IMR-90 (cell line): ENCODE data around the gene SECTM1. TPM values are rescaled to one million over a fixed set of nuclear protein-coding genes. Genes with fewer than 3 reads are reported as not detected.

Experiments
- ATAC-seq: fragments of 200-7000 bp; cut with Tn5 transposase; 2 replicates; pipeline ENCODE4 v1.9.1; 2020; ENCODE audit warnings: low read depth, mild to moderate bottlenecking, moderate library complexity
- BruUV-seq: library from RNA; stranded (reverse); fragments of 400-500 nt; replicated peaks from 2 replicates; lab custom pipeline; 2021; lab: Mats Ljungman, UMichigan
- CTCF ChIA-PET: fragments of 300-600 bp; formaldehyde crosslinking; extraction: SDS; loops from one replicate; lab custom pipeline; 2021; ENCODE audit warnings: antibody characterized with exemption; lab: Yijun Ruan, JAX
- POLR2A ChIA-PET: fragments of 300-600 bp; sonication (Branson Sonifier 250); formaldehyde crosslinking; loops from one replicate; lab custom pipeline; 2022; ENCODE audit warnings: antibody characterized with exemption; ENCODE audit not compliant: unreplicated experiment; lab: Charles Lee
- DNase-seq: peaks from one replicate; pipeline ENCODE4 v3.0.0; 2013
- H2AFZ ChIP-seq: replicated peaks from 2 replicates; pipeline ENCODE3; 2013; ENCODE audit warnings: low read length, mild to moderate bottlenecking; ENCODE audit not compliant: poor library complexity
- H2AK5ac ChIP-seq: 2 replicates; pipeline ENCODE4 v1.6.1; 2013; ENCODE audit warnings: low read depth, low read length, inconsistent platforms
- H2AK9ac ChIP-seq: replicated peaks from 2 replicates; pipeline ENCODE3; 2013; ENCODE audit warnings: mild to moderate bottlenecking, low read depth, low read length, moderate library complexity; ENCODE audit not compliant: poor library complexity
- H2BK120ac ChIP-seq: 2 replicates; pipeline ENCODE4 v1.6.1; 2013; ENCODE audit warnings: low read depth, low read length, inconsistent platforms
- H2BK15ac ChIP-seq: 3 replicates; pipeline ENCODE4 v1.6.1; 2013; ENCODE audit warnings: low read depth, low read length, inconsistent platforms
- H2BK20ac ChIP-seq: 2 replicates; pipeline ENCODE4 v1.6.1; 2013; ENCODE audit warnings: low read depth, mild to moderate bottlenecking, inconsistent platforms, low read length, moderate library complexity
- H2BK5ac ChIP-seq: 2 replicates; pipeline ENCODE4 v1.6.1; 2013; ENCODE audit warnings: mild to moderate bottlenecking, low read depth, low read length, inconsistent platforms; ENCODE audit not compliant: poor library complexity, severe bottlenecking
- H3K14ac ChIP-seq: replicated peaks from 2 replicates; pipeline ENCODE4 v1.6.1; 2013; ENCODE audit warnings: low read depth, low read length, inconsistent platforms
- H3K18ac ChIP-seq: 2 replicates; pipeline ENCODE4 v1.6.1; 2013; ENCODE audit warnings: low read depth, low read length, control low read depth
- H3K23ac ChIP-seq: 2 replicates; pipeline ENCODE4 v1.6.1; 2013; ENCODE audit warnings: low read depth, low read length, inconsistent platforms
- H3K27ac ChIP-seq: 2 replicates; pipeline ENCODE4 v1.5.1; 2013; ENCODE audit warnings: mild to moderate bottlenecking, control low read depth, low read length; ENCODE audit not compliant: insufficient read depth
- H3K27me3 ChIP-seq: 2 replicates; pipeline ENCODE4 v1.6.1; 2013; ENCODE audit warnings: low read length; ENCODE audit not compliant: control insufficient read depth, insufficient read depth
- H3K36me3 ChIP-seq: 2 replicates; pipeline ENCODE4 v1.6.1; 2013; ENCODE audit warnings: low read length, mixed read lengths; ENCODE audit not compliant: control insufficient read depth, insufficient read depth
- H3K4ac ChIP-seq: 2 replicates; pipeline ENCODE4 v1.6.1; 2013; ENCODE audit warnings: low read depth, low read length, inconsistent platforms
- H3K4me1 ChIP-seq: 2 replicates; pipeline ENCODE4 v1.6.1; 2013; ENCODE audit warnings: low read length, mixed read lengths; ENCODE audit not compliant: control insufficient read depth, insufficient read depth
- H3K4me2 ChIP-seq: 2 replicates; pipeline ENCODE4 v1.6.1; 2013; ENCODE audit warnings: low read depth, mild to moderate bottlenecking, control low read depth, low read length, moderate library complexity
- H3K4me3 ChIP-seq: 2 replicates; pipeline ENCODE4 v1.5.1; 2013; ENCODE audit warnings: low read depth, mild to moderate bottlenecking, control low read depth, low read length, moderate library complexity; ENCODE audit not compliant: insufficient read depth
- H3K56ac ChIP-seq: 2 replicates; pipeline ENCODE4 v1.6.1; 2013; ENCODE audit warnings: low read length, inconsistent platforms; ENCODE audit not compliant: insufficient read depth; ENCODE audit errors: extremely low read depth
- H3K79me1 ChIP-seq, 2 experiments: 2 replicates each; pipeline ENCODE4 v1.6.1; 2013; ENCODE audit warnings: low read length in 2 of 2, inconsistent platforms in 1 of 2, low read depth in 1 of 2
- H3K9ac ChIP-seq: 2 replicates; pipeline ENCODE4 v1.6.1; 2013; ENCODE audit warnings: low read depth, low read length, control low read depth
- H3K9me1 ChIP-seq: 2 replicates; pipeline ENCODE4 v1.6.1; 2013; ENCODE audit warnings: low read length, inconsistent platforms; ENCODE audit not compliant: insufficient read depth
- H3K9me3 ChIP-seq: 2 replicates; pipeline ENCODE4 v1.6.1; 2013; ENCODE audit warnings: low read length; ENCODE audit not compliant: control insufficient read depth, insufficient read depth
- H4K20me1 ChIP-seq: 2 replicates; pipeline ENCODE4 v1.6.1; 2013; ENCODE audit warnings: low read length, inconsistent platforms; ENCODE audit not compliant: insufficient read depth
- H4K5ac ChIP-seq: 2 replicates; pipeline ENCODE4 v1.6.1; 2013; ENCODE audit warnings: mild to moderate bottlenecking, low read depth, low read length, control low read depth
- H4K8ac ChIP-seq, 2 experiments: 2 replicates each; pipeline ENCODE4 v1.6.1; 2013; ENCODE audit warnings: low read depth in 2 of 2, low read length in 2 of 2, control low read depth in 1 of 2, inconsistent platforms in 1 of 2
- H4K91ac ChIP-seq: 2 replicates; pipeline ENCODE4 v1.6.1; 2013; ENCODE audit warnings: low read depth, low read length, inconsistent platforms; ENCODE audit not compliant: insufficient read depth
- CEBPB ChIP-seq: IDR thresholded peaks from 2 replicates; pipeline ENCODE4 v1.6.1; 2012; ENCODE audit warnings: low read depth, low read length, improper control_type of control experiment
- CHD1 ChIP-seq: IDR thresholded peaks from 2 replicates; pipeline ENCODE4 v1.6.1; 2012; ENCODE audit warnings: low read depth, low read length, improper control_type of control experiment
- ELK1 ChIP-seq: fragments of 150-350 bp; IDR thresholded peaks from 2 replicates; pipeline ENCODE4 v1.6.1; 2016; ENCODE audit warnings: low read depth, mild to moderate bottlenecking, low read length, moderate library complexity, borderline replicate concordance
- MAFK ChIP-seq: IDR thresholded peaks from 2 replicates; pipeline ENCODE4 v1.6.1; 2012; ENCODE audit warnings: low read depth, low read length, improper control_type of control experiment
- MXI1 ChIP-seq: IDR thresholded peaks from 2 replicates; pipeline ENCODE4 v1.6.1; 2012; ENCODE audit warnings: low read depth, mild to moderate bottlenecking, low read length, moderate library complexity, borderline replicate concordance
- NFE2L2 ChIP-seq: fragments of 150-350 bp; IDR thresholded peaks from 2 replicates; pipeline ENCODE4 v1.6.1; 2016; ENCODE audit warnings: low read depth, mild to moderate bottlenecking, low read length
- RCOR1 ChIP-seq: IDR thresholded peaks from 2 replicates; pipeline ENCODE4 v1.6.1; 2012; ENCODE audit warnings: mild to moderate bottlenecking, low read length, improper control_type of control experiment; ENCODE audit not compliant: insufficient replicate concordance
- SMC3 ChIP-seq: fragments of 150-350 bp; IDR thresholded peaks from 2 replicates; pipeline ENCODE4 v1.6.1; 2016; ENCODE audit warnings: low read depth, mild to moderate bottlenecking, antibody characterized with exemption, low read length, moderate library complexity
- USF2 ChIP-seq: fragments of 150-350 bp; IDR thresholded peaks from 2 replicates; pipeline ENCODE4 v1.6.1; 2017; ENCODE audit warnings: mild to moderate bottlenecking, antibody characterized with exemption, low read length, low read depth
- WGBS, 2 experiments: methylation state at CpG; one replicate each; pipeline versions ENCODE4 v1.1.5 to v1.1.7; 2013; ENCODE audit warnings: missing lambda C conversion rate in 2 of 2; ENCODE audit not compliant: insufficient read length in 1 of 2; ENCODE audit errors: extremely low coverage in 2 of 2; 5-methylcytosine and 5-hydroxymethylcytosine counted together
- dilution Hi-C: fragments of 300-500 bp; cut with HindIII; formaldehyde crosslinking; loops from one replicate; pipeline ENCODE4 v1.14.3; 2018; ENCODE audit warnings: low sequenced_read_pairs; ENCODE audit not compliant: unreplicated experiment
- in situ Hi-C: fragments of 300-500 bp; cut with MboI; formaldehyde crosslinking; loops from 3 replicates; pipeline ENCODE4 v1.14.3; 2019; ENCODE audit warnings: low sequenced_read_pairs, inconsistent platforms, mixed read lengths
- intact Hi-C: fragments of 100-400 bp; cut with micrococcal nuclease; formaldehyde crosslinking; loops from 2 replicates; pipeline ENCODE4 v1.10.0; 2022
- polyA plus RNA-seq, 3 experiments: library from polyadenylated mRNA; depleted of rRNA; stranded (reverse); fragments of >200 nt; gene quantifications; 2 replicates each; pipeline ENCODE4 v1.2.3, GENCODE V29; 2012; ENCODE audit warnings: low replicate concordance in 1 of 3
- total RNA-seq: library from RNA; depleted of rRNA; stranded (reverse); fragments of >200 nt; gene quantifications from 2 replicates; pipeline ENCODE4 v1.2.3, GENCODE V29; 2012

The SECTM1 gene
- total and polyA plus RNA-seq, 2 of the 4 experiments (the other 2 are of a cell fraction), result 2.3 to 4.4 TPM

- no peak overlapping the region for H4K5ac ChIP-seq
- no peak overlapping the region for H3K18ac ChIP-seq
- H3K23ac ChIP-seq, result no peak overlapping the region
- ChIA-PET POLR2A (no interaction called here), CTCF (no interaction called here)
- no peak overlapping the region for H2BK20ac ChIP-seq
- no peak overlapping the region for H3K27ac ChIP-seq
- H2AK5ac ChIP-seq, result no peak overlapping the region
- no peaks in the 10 kb centered on the region for H3K79me1 ChIP-seq
- no CpG with 5 or more reads among the region's 11 CpGs for WGBS, 2 experiments
- no peak overlapping the region for H2AK9ac ChIP-seq
- H3K27me3 ChIP-seq, result peaks cover 18% of the 10 kb centered on the region
- H2AFZ ChIP-seq, result no peak overlapping the region
- dilution Hi-C loops, result no loop called here
- H4K91ac ChIP-seq, result no peak overlapping the region
- no peaks in the 10 kb centered on the region for H3K36me3 ChIP-seq
- no peak overlapping the region for H3K4me2 ChIP-seq
- H3K56ac ChIP-seq, result no peak overlapping the region
- no peak for ATAC-seq
- H2BK15ac ChIP-seq, result no peak overlapping the region
- no peak overlapping the region for H3K4ac ChIP-seq
- H2BK5ac ChIP-seq, result no peak overlapping the region
- intact Hi-C loops, result no loop called here
- no peaks in the 10 kb centered on the region; the same call in 1 of the 2 replicates for H3K4me1 ChIP-seq
- H3K9me1 ChIP-seq, result no peaks in the 10 kb centered on the region
- no peak overlapping the region for H3K9ac ChIP-seq
- in situ Hi-C loops, result no loop called here
- H2BK120ac ChIP-seq, result no peak overlapping the region
- TF ChIP-seq NFE2L2 (no peak), MAFK (no peak), USF2 (no peak), SMC3 (no peak), CHD1 (no peak), MXI1 (no peak), ELK1 (no peak), RCOR1 (no peak), CEBPB (no peak)
- H4K8ac ChIP-seq, result no peak overlapping the region
- no peak overlapping the region for H3K14ac ChIP-seq
- H4K20me1 ChIP-seq, result peaks cover 7% of the 10 kb centered on the region; the same call in 1 of the 2 replicates
- no TSS peak for BruUV-seq
- H3K4me3 ChIP-seq, result no peak overlapping the region
- no peaks in the 10 kb centered on the region for H3K9me3 ChIP-seq
- DNase-seq, result no peak
These were observed 15.3 kb upstream of the SECTM1 start for GRCh38 chr17:82348866-82349265.
